Stimulated activated CD4-positive, alpha-beta T cell treated with anti-CD3 and anti-CD28 coated beads, TNF-alpha, amount 100 ng/mL, for 1 hour (primary cell): ENCODE results near the gene LRRC27.
A peak's percentile ranks its signal among the peaks of the same experiment; 100 is the strongest.

ENCODE experiments used
- DNase-seq, 3 donors: peaks; one replicate each; pipeline ENCODE4 v3.0.0-alpha.2; 2020; ENCODE audit warnings: low read depth in 3 of 3, low spot score in 1 of 3

The LRRC27 gene

GRCh38 chr10:132389433-132390169 lies 57.6 kb downstream of the LRRC27 start:
- no peak for DNase-seq

GRCh38 chr10:132390170-132390920 lies 58.4 kb downstream of the LRRC27 start:
- no peak for DNase-seq

- no peak for DNase-seq
Observed at GRCh38 chr10:132390921-132391675, 59.1 kb downstream of the LRRC27 start.

GRCh38 chr10:132391676-132392020 lies 59.7 kb downstream of the LRRC27 start:
- DNase-seq, result no peak

GRCh38 chr10:132392184-132392800 lies 60.3 kb downstream of the LRRC27 start:
- no peak for DNase-seq

- DNase-seq, result no peak
Observed at GRCh38 chr10:132392811-132393694, 61.1 kb downstream of the LRRC27 start.

- DNase-seq, result no peak
Observed at GRCh38 chr10:132393695-132394181, 61.7 kb downstream of the LRRC27 start.

- DNase-seq, result no peak
Observed at GRCh38 chr10:132394201-132394811, 62.3 kb downstream of the LRRC27 start.

- no peak for DNase-seq
Observed at GRCh38 chr10:132394936-132395703, 63.1 kb downstream of the LRRC27 start.

GRCh38 chr10:132395704-132396493 lies 63.9 kb downstream of the LRRC27 start:
- no peak for DNase-seq

- peak; percentile 27 to 46 (median 32) for DNase-seq
Observed at GRCh38 chr10:132396494-132397035, 64.6 kb downstream of the LRRC27 start.

- peak in 2 of 3 donors; percentile 31 to 42 for DNase-seq
Observed at GRCh38 chr10:132397036-132397541, 65.1 kb downstream of the LRRC27 start, which contains the start of gene PWWP2B. Gene PWWP2B, plus strand, starts transcription at chr10:132397200. Its CDS starts 27 bp downstream, at chr10:132397227.

- no peak for DNase-seq
Observed at GRCh38 chr10:132397671-132398565, 65.9 kb downstream of the LRRC27 start.

- DNase-seq, result no peak
Observed at GRCh38 chr10:132398566-132398991, 66.6 kb downstream of the LRRC27 start.

GRCh38 chr10:132399117-132400035 lies 67.4 kb downstream of the LRRC27 start:
- no peak for DNase-seq
